ENCODE results near the gene LTBP4. TPM values are rescaled to one million over a fixed set of nuclear protein-coding genes. Genes with fewer than 3 reads are reported as not detected.
A peak's percentile ranks its signal among the peaks of the same experiment; 100 is the strongest.
"Not testable (repeated sequence)": the region's sequence is repeated elsewhere in the genome, so short reads cannot be mapped to it uniquely, and the experiment has no call there.

LTBP4 gene
- total and polyA plus RNA-seq, 10 donors = 26.5 to 197 (median 148) TPM

GRCh38 chr19:40561947-40562346 lies 39.2 kb upstream of the LTBP4 start:
- H3K27me3 ChIP-seq (replicated peaks in 1 of 7) = peaks cover 0 to 79% (median 32%) of the 10 kb centered on the region in 7 donors
- 50 to 60% (median 51%) methylated on average over 4 of the region's 4 CpGs for WGBS, 5 donors
- H3K36me3 ChIP-seq = no peaks in the 10 kb centered on the region

GRCh38 chr19:40564535-40564934 lies 36.6 kb upstream of the LTBP4 start:
- Histone ChIP-seq H3K27me3 (replicated peaks in 1 of 7) (peaks cover 0 to 99% (median 51%) of the 10 kb centered on the region in 7 donors), H3K4me1 (peaks cover 5 to 20% (median 11%) of the 10 kb centered on the region in 6 donors)
- WGBS, 5 donors = 81 to 100% (median 90%) methylated on average over 1 of the region's 1 CpG
- H3K4me3 ChIP-seq; intact Hi-C loops (cut with DNase I; ENCODE audit: low total_unique reads); DNase-seq; H3K36me3 ChIP-seq; H3K27ac ChIP-seq; H3K9me3 ChIP-seq: not testable (repeated sequence)

More at GRCh38 chr19:40561947-40562346, 39.2 kb upstream of the LTBP4 start:
- no peak for DNase-seq
- peaks cover 0 to 3% (median 0%) of the 10 kb centered on the region in 6 donors for H3K4me1 ChIP-seq
- H3K9me3 ChIP-seq = no peaks in the 10 kb centered on the region
- intact Hi-C loops (cut with DNase I; ENCODE audit: low total_unique reads) = no loop called here
- no peak overlapping the region for H3K27ac ChIP-seq
- no peak overlapping the region for H3K4me3 ChIP-seq
- no peak for TF ChIP-seq POLR2A (IDR thresholded peaks at IDR 0.05)
- no peak for TF ChIP-seq POLR2AphosphoS5 (IDR thresholded peaks at IDR 0.05)
- no peak for TF ChIP-seq CTCF (IDR thresholded peaks at IDR 0.05 in 8 of 11, conservative IDR thresholded peaks at IDR 0.05 in 3 of 11)

- Histone ChIP-seq H3K4me3 (no peak overlapping the region), H3K9me3 (no peaks in the 10 kb centered on the region), H3K36me3 (no peaks in the 10 kb centered on the region), H3K27ac (no peak overlapping the region), H3K27me3 (replicated peaks in 1 of 7) (peaks cover 0 to 92% (median 51%) of the 10 kb centered on the region in 7 donors), H3K4me1 (peaks cover 5 to 27% (median 16%) of the 10 kb centered on the region in 6 donors)
- no peak for DNase-seq
- intact Hi-C loops (cut with DNase I; ENCODE audit: low total_unique reads) = no loop called here
- no peak for TF ChIP-seq POLR2A (IDR thresholded peaks at IDR 0.05)
- TF ChIP-seq CTCF (IDR thresholded peaks at IDR 0.05 in 8 of 11, conservative IDR thresholded peaks at IDR 0.05 in 3 of 11) = no peak
- no peak for TF ChIP-seq POLR2AphosphoS5 (IDR thresholded peaks at IDR 0.05)
- 76 to 86% (median 79%) methylated on average over 7 of the region's 7 CpGs for WGBS, 5 donors
These were observed 35.8 kb upstream of the LTBP4 start for GRCh38 chr19:40565355-40565754.

- DNase-seq = no peak
- Histone ChIP-seq H3K9me3 (no peaks in the 10 kb centered on the region), H3K27me3 (replicated peaks in 1 of 7) (peaks cover 0 to 85% (median 51%) of the 10 kb centered on the region in 7 donors), H3K4me1 (peaks cover 5 to 31% (median 16%) of the 10 kb centered on the region in 6 donors), H3K4me3 (no peak overlapping the region), H3K27ac (no peak overlapping the region), H3K36me3 (no peaks in the 10 kb centered on the region)
- TF ChIP-seq POLR2A (IDR thresholded peaks at IDR 0.05) (no peak), POLR2AphosphoS5 (IDR thresholded peaks at IDR 0.05) (no peak)
- 79 to 87% (median 86%) methylated on average over 4 to 14 of the region's 14 CpGs for WGBS, 5 donors
- intact Hi-C loops (cut with DNase I; ENCODE audit: low total_unique reads) = no loop called here
These were observed 35.2 kb upstream of the LTBP4 start for GRCh38 chr19:40565910-40566495.

GRCh38 chr19:40567040-40567749 lies 34.0 kb upstream of the LTBP4 start:
- H3K4me3 ChIP-seq = peak overlapping the region in 6 of 8 donors; percentile 5 to 56 (median 16)
- 25 to 33% (median 27%) methylated on average over 16 to 20 of the region's 20 CpGs for WGBS, 5 donors
- no peaks in the 10 kb centered on the region for H3K36me3 ChIP-seq
- H3K9me3 ChIP-seq = no peaks in the 10 kb centered on the region
- DNase-seq = no peak
- peaks cover 5 to 33% (median 16%) of the 10 kb centered on the region in 6 donors for H3K4me1 ChIP-seq
- intact Hi-C loops (cut with DNase I; ENCODE audit: low total_unique reads) = no loop called here
- no peak for TF ChIP-seq POLR2A (IDR thresholded peaks at IDR 0.05)
- TF ChIP-seq CTCF (IDR thresholded peaks at IDR 0.05 in 8 of 11, conservative IDR thresholded peaks at IDR 0.05 in 3 of 11) = no peak
- no peak for TF ChIP-seq POLR2AphosphoS5 (IDR thresholded peaks at IDR 0.05)
- no peak overlapping the region for H3K27ac ChIP-seq
- peaks cover 0 to 74% (median 51%) of the 10 kb centered on the region in 7 donors for H3K27me3 ChIP-seq (replicated peaks in 1 of 7)

Data from spleen (tissue), 11 donors.